Ishikawa (cell line): ENCODE measurements around the gene PTAR1.

ENCODE experiments used
- EGR1 ChIP-seq: IDR thresholded peaks from 2 replicates; pipeline ENCODE4 v1.6.1; 2012
- FOXM1 ChIP-seq: IDR thresholded peaks from 2 replicates; pipeline ENCODE4 v1.6.1; 2012; ENCODE audit warnings: low read depth, borderline replicate concordance
- TEAD4 ChIP-seq: IDR thresholded peaks from 2 replicates; pipeline ENCODE4 v1.6.1; 2012
- USF1 ChIP-seq: IDR thresholded peaks from 2 replicates; pipeline ENCODE4 v1.6.1; 2012

Gene PTAR1

GRCh38 chr9:69660304-69660703 is 99.5 kb downstream of the PTAR1 start:
- TF ChIP-seq FOXM1 (no peak), USF1 (no peak), EGR1 (no peak), TEAD4 (no peak)
